ENCODE measurements around the gene SLC9A9.

DNA sequence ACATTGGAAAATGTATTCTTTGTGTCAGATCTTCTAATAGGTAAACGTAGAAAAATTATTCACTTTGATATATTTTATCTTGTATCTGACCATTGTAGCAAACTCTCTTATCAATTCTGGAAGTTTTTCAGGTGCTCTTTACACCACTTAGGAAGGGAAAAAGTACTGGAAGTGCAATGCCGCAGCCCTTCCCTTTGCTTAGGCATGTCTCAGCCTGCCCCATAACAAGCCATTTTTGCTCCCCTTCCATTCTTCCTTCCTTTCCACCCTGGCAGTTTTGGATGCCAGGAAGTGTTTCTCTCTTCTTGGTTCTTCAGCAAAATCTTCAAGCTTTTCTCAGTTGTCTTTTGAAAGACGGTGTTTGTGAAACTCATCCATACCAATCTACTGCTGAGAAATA, 34.9 kb upstream of the SLC9A9 start:
- no peak for TF ChIP-seq CTCF (IDR thresholded peaks at IDR 0.05; ENCODE audit: low read depth, low read length, missing input control)
- no peak for TF ChIP-seq MAX (IDR thresholded peaks at IDR 0.05)
- no peak for TF ChIP-seq ATF3 (IDR thresholded peaks at IDR 0.05)
